GM12892 (cell line): ENCODE results near the gene PKP1.

ENCODE experiments used
- DNase-seq: peaks from one replicate; pipeline ENCODE4 v3.0.0; 2011; ENCODE audit not compliant: insufficient read length
- FAIRE-seq: peaks from 2 replicates; lab custom pipeline; 2011; peaks lifted over from hg19 to GRCh38; lab: Jason Lieb, UNC
- POLR2A ChIP-seq: IDR thresholded peaks from 2 replicates; pipeline ENCODE4 v1.6.1; 2011; ENCODE audit warnings: low read depth, low read length, control low read depth
- POLR2AphosphoS5 ChIP-seq: IDR thresholded peaks from 2 replicates; pipeline ENCODE4 v1.6.1; 2011; ENCODE audit warnings: low read depth, low read length, control low read depth
- TAF1 ChIP-seq: IDR thresholded peaks from 2 replicates; pipeline ENCODE4 v1.6.1; 2011; ENCODE audit warnings: low read depth, mild to moderate bottlenecking, control low read depth, low read length, borderline replicate concordance

The PKP1 gene

GRCh38 chr1:201318504-201319340 is 35.4 kb downstream of the PKP1 start:
- DNase-seq (no peak), FAIRE-seq (no peak)
- TF ChIP-seq TAF1 (no peak), POLR2AphosphoS5 (no peak), POLR2A (no peak)

GRCh38 chr1:201319631-201320030 is 36.3 kb downstream of the PKP1 start:
- DNase-seq (no peak), FAIRE-seq (no peak)
- TF ChIP-seq POLR2AphosphoS5 (no peak), TAF1 (no peak), POLR2A (no peak)

GRCh38 chr1:201320168-201320788 is 37.0 kb downstream of the PKP1 start:
- FAIRE-seq = no peak
- TF ChIP-seq TAF1 = no peak
- TF ChIP-seq POLR2AphosphoS5 = no peak
- no peak for TF ChIP-seq POLR2A
- DNase-seq = no peak

- DNase-seq (no peak), FAIRE-seq (no peak)
- TF ChIP-seq TAF1 = no peak
- TF ChIP-seq POLR2AphosphoS5 = no peak
- no peak for TF ChIP-seq POLR2A
These were observed 38.6 kb downstream of the PKP1 start for GRCh38 chr1:201321826-201322390.

- no peak for TF ChIP-seq POLR2A
- TF ChIP-seq POLR2AphosphoS5 = no peak
- no peak for TF ChIP-seq TAF1
- DNase-seq = no peak
- FAIRE-seq = no peak
These were observed 39.6 kb downstream of the PKP1 start for GRCh38 chr1:201322653-201323510.

- FAIRE-seq = no peak
- DNase-seq = no peak
- TF ChIP-seq POLR2AphosphoS5 (no peak), TAF1 (no peak), POLR2A (no peak)
These were observed 41.0 kb downstream of the PKP1 start for GRCh38 chr1:201324306-201324705.

GRCh38 chr1:201324821-201325677 is 41.7 kb downstream of the PKP1 start:
- no peak for DNase-seq
- no peak for FAIRE-seq
- no peak for TF ChIP-seq POLR2A

GRCh38 chr1:201325678-201326060 is 42.4 kb downstream of the PKP1 start:
- no peak for FAIRE-seq
- TF ChIP-seq POLR2AphosphoS5 = no peak
- TF ChIP-seq POLR2A = no peak
- no peak for TF ChIP-seq TAF1

GRCh38 chr1:201326710-201327109 is 43.4 kb downstream of the PKP1 start:
- FAIRE-seq = no peak
- TF ChIP-seq TAF1 = no peak
- TF ChIP-seq POLR2A = no peak
- no peak for TF ChIP-seq POLR2AphosphoS5

More at GRCh38 chr1:201325678-201326060, 42.4 kb downstream of the PKP1 start:
- no peak for DNase-seq

GRCh38 chr1:201327687-201328240 is 44.5 kb downstream of the PKP1 start:
- TF ChIP-seq POLR2A (no peak), POLR2AphosphoS5 (no peak), TAF1 (no peak)
- no peak for FAIRE-seq
- no peak for DNase-seq

More at GRCh38 chr1:201326710-201327109, 43.4 kb downstream of the PKP1 start:
- no peak for DNase-seq
